RWPE2 (cell line): ENCODE results near the gene RASGRP1.

Experiments used
- ATAC-seq: fragments of 200-7000 bp; cut with Tn5 transposase; 3 replicates; pipeline ENCODE4 v1.9.1; 2021; ENCODE audit warnings: low read depth
- DNase-seq: peaks from one replicate; pipeline ENCODE4 v3.0.0-alpha.2; 2020; ENCODE audit warnings: low spot score
- H3K27ac ChIP-seq: fragments of 450-650 bp; 2 replicates; pipeline ENCODE4 v1.5.1; 2017; ENCODE audit warnings: mild to moderate bottlenecking; ENCODE audit not compliant: poor library complexity, severe bottlenecking
- H3K27me3 ChIP-seq: fragments of 250-450 bp; sonication (Bioruptor Pico); 2 replicates; pipeline ENCODE4 v1.5.1; 2021; ENCODE audit warnings: mild to moderate bottlenecking, moderate library complexity; ENCODE audit not compliant: insufficient read depth, poor library complexity, severe bottlenecking
- H3K36me3 ChIP-seq: fragments of 250-450 bp; sonication (Bioruptor Pico); 2 replicates; pipeline ENCODE4 v1.5.1; 2020; ENCODE audit warnings: low read depth, mild to moderate bottlenecking, moderate library complexity
- H3K4me1 ChIP-seq: fragments of 250-450 bp; sonication (Bioruptor Pico); 2 replicates; pipeline ENCODE4 v1.5.1; 2021; ENCODE audit warnings: mild to moderate bottlenecking, moderate library complexity; ENCODE audit not compliant: insufficient read depth, poor library complexity, severe bottlenecking
- H3K4me3 ChIP-seq: fragments of 250-450 bp; sonication (Bioruptor Pico); 2 replicates; pipeline ENCODE4 v1.5.1; 2021; ENCODE audit warnings: mild to moderate bottlenecking, moderate library complexity; ENCODE audit not compliant: severe bottlenecking
- H3K9me3 ChIP-seq: fragments of 250-450 bp; sonication (Bioruptor Pico); 2 replicates; pipeline ENCODE4 v1.5.1; 2021; ENCODE audit warnings: mild to moderate bottlenecking, moderate library complexity; ENCODE audit not compliant: severe bottlenecking
- CTCF ChIP-seq: fragments of 450-650 bp; IDR thresholded peaks from one replicate; pipeline ENCODE4 v1.5.1; 2017; ENCODE audit warnings: mild to moderate bottlenecking, moderate library complexity; ENCODE audit not compliant: poor library complexity, severe bottlenecking

Gene RASGRP1

GRCh38 chr15:38453971-38454695 is 110.5 kb downstream of the RASGRP1 start, which contains the start of gene FAM98B:
Gene FAM98B (plus strand): TSS chr15:38454127. CDS start chr15:38454162, 35 bp downstream.
- peak; percentile 93 for ATAC-seq

GRCh38 chr15:38441130-38441519 is 123.5 kb downstream of the RASGRP1 start:
- ATAC-seq (no peak; the same call in 2 of the 3 replicates), DNase-seq (no peak)
- TF ChIP-seq CTCF, result no peak

More at GRCh38 chr15:38453971-38454695, 110.5 kb downstream of the RASGRP1 start, which contains the start of gene FAM98B:
- peak; percentile 89 for DNase-seq
- Histone ChIP-seq H3K36me3 (peaks cover 4% of the 10 kb centered on the region; the same call in 1 of the 2 replicates), H3K27me3 (no peaks in the 10 kb centered on the region), H3K9me3 (peaks cover 2% of the 10 kb centered on the region), H3K27ac (peak within 1 kb of the TSS; percentile 65), H3K4me3 (peak within 1 kb of the TSS; percentile 89), H3K4me1 (peaks cover 11% of the 10 kb centered on the region)
- peak; percentile 25 for TF ChIP-seq CTCF

GRCh38 chr15:38440353-38441129 is 124.1 kb downstream of the RASGRP1 start:
- ATAC-seq, result peak; percentile 82

More at GRCh38 chr15:38441130-38441519, 123.5 kb downstream of the RASGRP1 start:
- H3K4me1 ChIP-seq, result no peaks in the 10 kb centered on the region
- H3K36me3 ChIP-seq, result no peaks in the 10 kb centered on the region
- H3K27ac ChIP-seq, result no peak overlapping the region
- no peaks in the 10 kb centered on the region for H3K9me3 ChIP-seq
- peaks cover 4% of the 10 kb centered on the region for H3K27me3 ChIP-seq
- no peak overlapping the region for H3K4me3 ChIP-seq

More at GRCh38 chr15:38440353-38441129, 124.1 kb downstream of the RASGRP1 start:
- Histone ChIP-seq H3K27me3 (peaks cover 4% of the 10 kb centered on the region), H3K9me3 (no peaks in the 10 kb centered on the region), H3K36me3 (no peaks in the 10 kb centered on the region), H3K27ac (no peak overlapping the region), H3K4me1 (no peaks in the 10 kb centered on the region), H3K4me3 (no peak overlapping the region)
- peak; percentile 64 for DNase-seq
- peak; percentile 99 for TF ChIP-seq CTCF
